ENCODE measurements around the gene ETV2.
"Not testable (repeated sequence)": the region's sequence is repeated elsewhere in the genome, so short reads cannot be mapped to it uniquely, and the experiment has no call there.

Gene ETV2, protein sequence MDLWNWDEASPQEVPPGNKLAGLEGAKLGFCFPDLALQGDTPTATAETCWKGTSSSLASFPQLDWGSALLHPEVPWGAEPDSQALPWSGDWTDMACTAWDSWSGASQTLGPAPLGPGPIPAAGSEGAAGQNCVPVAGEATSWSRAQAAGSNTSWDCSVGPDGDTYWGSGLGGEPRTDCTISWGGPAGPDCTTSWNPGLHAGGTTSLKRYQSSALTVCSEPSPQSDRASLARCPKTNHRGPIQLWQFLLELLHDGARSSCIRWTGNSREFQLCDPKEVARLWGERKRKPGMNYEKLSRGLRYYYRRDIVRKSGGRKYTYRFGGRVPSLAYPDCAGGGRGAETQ

DNA sequence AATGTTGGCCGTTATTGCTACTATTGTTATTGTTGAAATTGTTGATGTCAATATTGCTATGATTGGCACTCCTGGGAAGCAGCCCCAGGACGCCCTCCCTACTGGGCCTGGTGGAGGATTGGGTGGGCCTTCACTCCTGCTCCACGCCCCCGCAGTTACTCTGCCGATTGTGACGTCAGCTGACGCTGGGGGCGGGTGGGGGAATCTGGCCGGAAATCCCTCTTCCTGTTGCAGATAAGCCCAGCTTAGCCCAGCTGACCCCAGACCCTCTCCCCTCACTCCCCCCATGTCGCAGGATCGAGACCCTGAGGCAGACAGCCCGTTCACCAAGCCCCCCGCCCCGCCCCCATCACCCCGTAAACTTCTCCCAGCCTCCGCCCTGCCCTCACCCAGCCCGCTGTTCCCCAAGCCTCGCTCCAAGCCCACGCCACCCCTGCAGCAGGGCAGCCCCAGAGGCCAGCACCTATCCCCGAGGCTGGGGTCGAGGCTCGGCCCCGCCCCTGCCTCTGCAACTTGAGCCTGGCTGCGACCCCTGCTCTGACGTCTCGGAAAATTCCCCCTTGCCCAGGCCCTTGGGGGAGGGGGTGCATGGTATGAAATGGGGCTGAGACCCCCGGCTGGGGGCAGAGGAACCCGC is at the start of gene ETV2:
Gene ETV2 (plus strand): TSS at position 231 of the 637 bp plus-strand sequence. CDS start 716 bp downstream, outside the sequence.
- no peak within 1 kb of the TSS for H3K27ac ChIP-seq (ENCODE audit: low read depth, low read length)
- no peaks in the 10 kb centered on the region for H3K27me3 ChIP-seq (ENCODE audit: control insufficient read depth in 5 of 5, insufficient read depth in 4 of 5, low read length in 5 of 5)
- H3K9me3 ChIP-seq (ENCODE audit: control insufficient read depth in 5 of 5, low read length in 5 of 5) = no peaks in the 10 kb centered on the region
- H3K4me3 ChIP-seq (ENCODE audit: low read depth in 1 of 5, low read length in 5 of 5) = no peak within 1 kb of the TSS
- peaks cover 0 to 19% (median 15%) of the 10 kb centered on the region in 5 donors for H3K36me3 ChIP-seq (ENCODE audit: control insufficient read depth in 5 of 5, insufficient read depth in 5 of 5, low read length in 5 of 5)
- H3K9ac ChIP-seq (ENCODE audit: low read length in 5 of 5) = no peak within 1 kb of the TSS
- H3K4me1 ChIP-seq (ENCODE audit: control insufficient read depth in 5 of 5, insufficient read depth in 5 of 5, low read length in 5 of 5) = peaks cover 0 to 54% (median 31%) of the 10 kb centered on the region in 5 donors

DNA sequence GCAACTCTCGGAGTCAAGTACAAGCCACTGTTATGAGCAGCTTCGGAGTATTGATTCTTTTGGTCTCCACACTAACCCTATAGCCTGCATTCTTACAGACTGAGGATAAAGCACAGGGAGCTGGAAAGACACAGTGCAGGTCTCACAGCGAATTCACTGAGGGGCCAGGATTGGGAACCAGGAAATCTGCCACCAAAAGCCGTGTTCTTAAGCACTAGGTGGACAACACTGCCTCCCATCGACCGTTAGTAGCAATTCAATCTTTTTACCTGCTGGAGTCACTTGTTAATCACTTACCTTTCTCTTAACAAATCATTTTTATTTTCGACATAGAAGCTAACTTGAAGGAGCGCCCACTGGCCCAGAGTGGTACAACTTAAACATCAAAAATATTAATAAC is 49.3 kb upstream of the ETV2 start:
- Histone ChIP-seq H3K4me3 (ENCODE audit: low read depth in 1 of 5, low read length in 5 of 5) (no peak overlapping the region), H3K9me3 (ENCODE audit: control insufficient read depth in 5 of 5, low read length in 5 of 5) (no peaks in the 10 kb centered on the region), H3K4me1 (ENCODE audit: control insufficient read depth in 5 of 5, insufficient read depth in 5 of 5, low read length in 5 of 5) (no peaks in the 10 kb centered on the region), H3K9ac (ENCODE audit: low read length in 5 of 5) (no peak overlapping the region), H3K27ac (ENCODE audit: low read depth, low read length) (no peak overlapping the region), H3K27me3 (ENCODE audit: control insufficient read depth in 5 of 5, insufficient read depth in 4 of 5, low read length in 5 of 5) (peaks cover 0 to 5% (median 3%) of the 10 kb centered on the region in 5 donors), H3K36me3 (ENCODE audit: control insufficient read depth in 5 of 5, insufficient read depth in 5 of 5, low read length in 5 of 5) (no peaks in the 10 kb centered on the region)

DNA sequence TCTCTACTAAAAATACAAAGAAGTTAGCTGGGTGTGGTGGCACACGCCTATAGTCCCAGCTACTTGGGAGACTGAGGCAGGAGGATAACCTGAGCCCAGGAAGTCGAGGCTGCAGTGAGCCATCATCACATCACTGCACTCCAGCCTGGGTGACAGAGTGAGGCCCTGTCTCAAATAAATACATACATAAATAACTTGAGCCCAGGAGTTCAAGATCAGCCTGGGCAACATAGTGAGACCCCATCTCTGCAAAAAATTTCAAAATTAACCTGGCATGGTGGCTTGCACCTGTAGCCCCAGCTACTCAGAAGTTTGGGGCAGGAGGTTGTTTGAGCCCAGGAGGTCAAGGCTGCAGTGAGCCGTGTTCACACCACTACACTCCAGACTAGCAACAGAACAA is 46.5 kb upstream of the ETV2 start:
- not testable (repeated sequence) for H3K9me3 ChIP-seq (ENCODE audit: control insufficient read depth in 5 of 5, low read length in 5 of 5); H3K36me3 ChIP-seq (ENCODE audit: control insufficient read depth in 5 of 5, insufficient read depth in 5 of 5, low read length in 5 of 5); H3K27me3 ChIP-seq (ENCODE audit: control insufficient read depth in 5 of 5, insufficient read depth in 4 of 5, low read length in 5 of 5); H3K27ac ChIP-seq (ENCODE audit: low read depth, low read length); H3K9ac ChIP-seq (ENCODE audit: low read length in 5 of 5); H3K4me3 ChIP-seq (ENCODE audit: low read depth in 1 of 5, low read length in 5 of 5); H3K4me1 ChIP-seq (ENCODE audit: control insufficient read depth in 5 of 5, insufficient read depth in 5 of 5, low read length in 5 of 5)

DNA sequence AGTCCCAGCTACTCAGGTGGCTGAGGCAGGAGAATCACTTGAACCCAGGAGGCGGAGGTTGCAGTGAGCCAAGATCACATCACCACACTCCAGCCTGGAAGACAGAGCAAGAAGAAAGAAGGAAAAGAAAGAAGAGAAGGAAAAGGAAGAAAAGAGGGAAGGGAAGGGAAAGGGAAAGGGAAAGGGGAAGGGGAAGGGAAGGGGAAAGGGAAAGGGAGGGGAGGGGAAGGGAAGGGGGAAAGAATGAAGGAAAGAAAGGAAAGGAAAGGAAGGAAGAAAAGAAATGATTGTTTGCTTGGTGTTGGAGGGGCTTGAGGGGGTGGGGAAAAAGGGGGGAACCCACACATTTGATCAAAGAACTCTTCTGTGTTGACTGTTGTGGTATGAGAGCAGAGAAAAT is 45.6 kb upstream of the ETV2 start:
- Histone ChIP-seq H3K4me1 (ENCODE audit: control insufficient read depth in 5 of 5, insufficient read depth in 5 of 5, low read length in 5 of 5) (no peaks in the 10 kb centered on the region), H3K36me3 (ENCODE audit: control insufficient read depth in 5 of 5, insufficient read depth in 5 of 5, low read length in 5 of 5) (no peaks in the 10 kb centered on the region), H3K9me3 (ENCODE audit: control insufficient read depth in 5 of 5, low read length in 5 of 5) (no peaks in the 10 kb centered on the region), H3K27ac (ENCODE audit: low read depth, low read length) (no peak overlapping the region), H3K27me3 (ENCODE audit: control insufficient read depth in 5 of 5, insufficient read depth in 4 of 5, low read length in 5 of 5) (peaks cover 0 to 5% (median 3%) of the 10 kb centered on the region in 5 donors), H3K4me3 (ENCODE audit: low read depth in 1 of 5, low read length in 5 of 5) (no peak overlapping the region), H3K9ac (ENCODE audit: low read length in 5 of 5) (no peak overlapping the region)

DNA sequence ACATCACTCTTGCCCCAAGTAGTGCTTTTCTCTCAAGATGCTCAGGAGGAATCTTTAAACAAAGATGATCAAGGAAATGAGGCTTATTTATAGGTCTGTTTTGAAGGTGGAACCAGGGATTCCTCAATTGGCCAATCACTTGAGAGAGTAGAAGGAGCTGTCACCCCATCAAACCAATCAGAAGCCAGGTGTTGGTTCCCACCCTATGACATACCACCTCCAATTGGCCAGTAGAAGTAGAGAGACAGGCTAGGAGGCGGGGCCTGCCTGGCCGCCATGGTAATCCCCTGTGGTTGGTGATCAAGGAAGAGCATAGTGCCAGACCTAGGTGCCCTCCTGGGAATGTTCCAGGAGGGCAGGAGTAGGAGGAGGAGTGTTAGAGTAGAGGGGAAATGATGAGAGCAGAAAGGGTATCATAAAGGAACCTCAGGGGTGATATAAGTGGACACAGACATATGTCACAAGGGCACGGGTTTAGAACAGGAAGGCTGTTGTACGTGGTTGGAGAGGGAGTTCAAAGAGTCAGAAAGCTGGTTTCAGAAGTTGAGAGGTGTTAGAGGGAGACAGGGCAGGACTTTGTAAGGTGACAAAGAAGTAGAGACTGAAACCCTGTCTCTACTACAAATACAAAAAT is 45.1 kb upstream of the ETV2 start:
- peaks cover 0 to 5% (median 3%) of the 10 kb centered on the region in 5 donors for H3K27me3 ChIP-seq (ENCODE audit: control insufficient read depth in 5 of 5, insufficient read depth in 4 of 5, low read length in 5 of 5)
- no peaks in the 10 kb centered on the region for H3K36me3 ChIP-seq (ENCODE audit: control insufficient read depth in 5 of 5, insufficient read depth in 5 of 5, low read length in 5 of 5)
- H3K4me3 ChIP-seq (ENCODE audit: low read depth in 1 of 5, low read length in 5 of 5) = no peak overlapping the region
- no peaks in the 10 kb centered on the region for H3K9me3 ChIP-seq (ENCODE audit: control insufficient read depth in 5 of 5, low read length in 5 of 5)
- H3K4me1 ChIP-seq (ENCODE audit: control insufficient read depth in 5 of 5, insufficient read depth in 5 of 5, low read length in 5 of 5) = no peaks in the 10 kb centered on the region
- H3K27ac ChIP-seq (ENCODE audit: low read depth, low read length) = no peak overlapping the region
- H3K9ac ChIP-seq (ENCODE audit: low read length in 5 of 5) = no peak overlapping the region

DNA sequence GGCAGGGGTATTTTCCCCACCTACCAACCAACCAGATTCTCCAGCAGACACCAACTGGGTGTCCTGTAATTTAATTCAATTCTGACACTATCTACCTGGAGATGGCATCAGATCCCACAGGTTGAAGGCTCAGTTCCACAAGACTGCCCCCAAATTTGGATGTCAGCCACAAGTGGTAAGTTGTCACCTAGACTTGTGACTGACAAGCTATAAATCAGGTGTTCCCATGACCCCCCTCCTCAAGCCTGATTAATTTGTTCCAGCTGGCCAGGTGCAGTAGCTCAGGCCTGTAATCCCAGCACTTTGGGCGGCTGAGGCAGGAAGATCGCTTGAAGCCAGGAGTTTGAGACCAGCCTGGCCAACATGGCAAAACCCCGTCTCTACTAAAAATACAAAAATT is 39.6 kb upstream of the ETV2 start:
- H3K4me3 ChIP-seq (ENCODE audit: low read depth in 1 of 5, low read length in 5 of 5) = no peak overlapping the region
- H3K36me3 ChIP-seq (ENCODE audit: control insufficient read depth in 5 of 5, insufficient read depth in 5 of 5, low read length in 5 of 5) = no peaks in the 10 kb centered on the region
- H3K27ac ChIP-seq (ENCODE audit: low read depth, low read length) = no peak overlapping the region
- no peak overlapping the region for H3K9ac ChIP-seq (ENCODE audit: low read length in 5 of 5)
- peaks cover 0 to 6% (median 0%) of the 10 kb centered on the region in 5 donors for H3K9me3 ChIP-seq (ENCODE audit: control insufficient read depth in 5 of 5, low read length in 5 of 5)
- peaks cover 0 to 2% (median 0%) of the 10 kb centered on the region in 5 donors for H3K27me3 ChIP-seq (ENCODE audit: control insufficient read depth in 5 of 5, insufficient read depth in 4 of 5, low read length in 5 of 5)
- no peaks in the 10 kb centered on the region for H3K4me1 ChIP-seq (ENCODE audit: control insufficient read depth in 5 of 5, insufficient read depth in 5 of 5, low read length in 5 of 5)

DNA sequence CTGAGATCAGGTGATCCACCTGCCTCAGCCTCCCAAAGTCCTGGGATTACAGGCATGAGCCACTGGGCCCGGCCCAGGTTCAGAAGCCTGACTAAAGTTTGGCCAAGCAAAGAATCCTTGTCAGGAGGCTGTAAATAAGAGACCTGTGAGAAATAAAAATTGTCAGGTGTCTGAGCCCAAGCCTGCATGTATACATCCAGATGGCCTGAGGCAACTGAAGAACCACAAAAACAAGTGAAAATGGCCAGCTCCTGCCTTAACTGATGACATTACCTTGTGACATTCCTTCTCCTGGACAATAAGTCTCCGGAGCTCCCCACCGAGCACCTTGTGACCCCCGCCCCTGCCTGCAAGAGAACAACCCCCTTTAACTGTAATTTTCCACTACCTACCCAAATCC is 37.1 kb upstream of the ETV2 start:
- not testable (repeated sequence) for H3K4me1 ChIP-seq (ENCODE audit: control insufficient read depth in 5 of 5, insufficient read depth in 5 of 5, low read length in 5 of 5); H3K9ac ChIP-seq (ENCODE audit: low read length in 5 of 5); H3K27me3 ChIP-seq (ENCODE audit: control insufficient read depth in 5 of 5, insufficient read depth in 4 of 5, low read length in 5 of 5); H3K27ac ChIP-seq (ENCODE audit: low read depth, low read length); H3K36me3 ChIP-seq (ENCODE audit: control insufficient read depth in 5 of 5, insufficient read depth in 5 of 5, low read length in 5 of 5); H3K4me3 ChIP-seq (ENCODE audit: low read depth in 1 of 5, low read length in 5 of 5)
- H3K9me3 ChIP-seq (ENCODE audit: control insufficient read depth in 5 of 5, low read length in 5 of 5) = peaks cover 0 to 13% (median 11%) of the 10 kb centered on the region in 5 donors

DNA sequence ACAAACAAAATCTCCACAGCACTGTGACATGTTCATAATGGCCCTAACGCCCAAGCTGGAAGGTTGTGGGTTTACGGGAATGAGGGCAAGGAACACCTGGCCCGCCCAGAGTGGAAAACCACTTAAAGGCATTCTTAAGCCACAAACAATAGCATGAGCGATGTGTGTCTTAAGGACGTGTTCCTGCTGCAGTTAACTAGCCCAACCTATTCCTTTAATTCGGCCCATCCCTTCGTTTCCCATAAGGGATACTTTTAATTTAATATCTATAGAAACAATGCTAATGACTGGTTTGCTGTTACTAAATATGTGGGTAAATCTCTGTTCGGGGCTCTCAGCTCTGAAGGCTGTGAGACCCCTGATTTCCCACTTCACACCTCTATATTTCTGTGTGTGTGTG is 34.4 kb upstream of the ETV2 start:
- not testable (repeated sequence) for H3K27ac ChIP-seq (ENCODE audit: low read depth, low read length); H3K27me3 ChIP-seq (ENCODE audit: control insufficient read depth in 5 of 5, insufficient read depth in 4 of 5, low read length in 5 of 5); H3K36me3 ChIP-seq (ENCODE audit: control insufficient read depth in 5 of 5, insufficient read depth in 5 of 5, low read length in 5 of 5); H3K4me1 ChIP-seq (ENCODE audit: control insufficient read depth in 5 of 5, insufficient read depth in 5 of 5, low read length in 5 of 5); H3K9ac ChIP-seq (ENCODE audit: low read length in 5 of 5); H3K4me3 ChIP-seq (ENCODE audit: low read depth in 1 of 5, low read length in 5 of 5)
- peaks cover 0 to 13% (median 11%) of the 10 kb centered on the region in 5 donors for H3K9me3 ChIP-seq (ENCODE audit: control insufficient read depth in 5 of 5, low read length in 5 of 5)

DNA sequence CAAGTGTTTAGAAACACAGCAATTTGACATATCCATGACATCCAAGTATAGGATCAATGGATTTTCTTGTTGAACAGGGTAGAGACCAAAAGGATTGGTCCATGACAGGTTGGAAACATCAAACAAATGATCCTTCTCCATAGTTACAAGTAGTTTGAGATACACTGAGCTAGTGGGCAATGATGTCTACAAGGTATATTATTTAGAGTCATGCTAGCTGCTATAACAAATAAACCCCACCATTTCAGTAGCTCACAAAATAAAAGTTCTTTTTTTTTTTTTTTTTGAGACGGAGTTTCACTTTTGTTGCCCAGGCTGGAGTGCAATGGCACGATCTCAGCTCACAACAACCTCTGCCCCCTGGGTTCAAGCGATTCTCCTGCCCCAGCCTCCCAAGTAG is 33.9 kb upstream of the ETV2 start:
- Histone ChIP-seq H3K9ac (ENCODE audit: low read length in 5 of 5) (no peak overlapping the region), H3K36me3 (ENCODE audit: control insufficient read depth in 5 of 5, insufficient read depth in 5 of 5, low read length in 5 of 5) (no peaks in the 10 kb centered on the region), H3K27ac (ENCODE audit: low read depth, low read length) (no peak overlapping the region), H3K27me3 (ENCODE audit: control insufficient read depth in 5 of 5, insufficient read depth in 4 of 5, low read length in 5 of 5) (no peaks in the 10 kb centered on the region), H3K4me1 (ENCODE audit: control insufficient read depth in 5 of 5, insufficient read depth in 5 of 5, low read length in 5 of 5) (peaks cover 0 to 11% (median 6%) of the 10 kb centered on the region in 5 donors), H3K4me3 (ENCODE audit: low read depth in 1 of 5, low read length in 5 of 5) (no peak overlapping the region), H3K9me3 (ENCODE audit: control insufficient read depth in 5 of 5, low read length in 5 of 5) (peaks cover 0 to 13% (median 11%) of the 10 kb centered on the region in 5 donors)

DNA sequence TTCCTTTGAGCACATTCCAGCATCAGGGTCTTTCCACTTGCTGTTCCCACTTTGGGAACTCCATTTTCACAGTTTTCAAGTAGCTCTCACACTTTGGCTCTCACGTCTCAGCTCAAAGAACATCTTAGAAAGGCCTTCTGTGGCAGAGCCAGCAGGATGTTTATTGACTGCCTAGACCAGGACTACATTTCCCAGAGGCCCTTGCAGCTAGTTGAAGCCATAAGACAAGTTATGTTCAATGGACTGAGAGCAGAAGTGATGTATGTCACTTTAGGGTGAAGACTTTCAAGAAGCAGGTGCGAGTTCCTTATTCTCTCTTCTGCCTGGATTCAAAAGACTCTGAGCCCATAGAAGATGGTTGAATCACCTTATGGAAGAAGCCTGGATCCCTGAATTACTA is 33.3 kb upstream of the ETV2 start:
- H3K4me1 ChIP-seq (ENCODE audit: control insufficient read depth in 5 of 5, insufficient read depth in 5 of 5, low read length in 5 of 5) = peaks cover 0 to 17% (median 12%) of the 10 kb centered on the region in 5 donors
- no peak overlapping the region for H3K4me3 ChIP-seq (ENCODE audit: low read depth in 1 of 5, low read length in 5 of 5)
- H3K27me3 ChIP-seq (ENCODE audit: control insufficient read depth in 5 of 5, insufficient read depth in 4 of 5, low read length in 5 of 5) = no peaks in the 10 kb centered on the region
- H3K9ac ChIP-seq (ENCODE audit: low read length in 5 of 5) = no peak overlapping the region
- H3K9me3 ChIP-seq (ENCODE audit: control insufficient read depth in 5 of 5, low read length in 5 of 5) = peaks cover 0 to 13% (median 11%) of the 10 kb centered on the region in 5 donors
- no peaks in the 10 kb centered on the region for H3K36me3 ChIP-seq (ENCODE audit: control insufficient read depth in 5 of 5, insufficient read depth in 5 of 5, low read length in 5 of 5)
- H3K27ac ChIP-seq (ENCODE audit: low read depth, low read length) = no peak overlapping the region

Measured in subcutaneous abdominal adipose tissue (tissue), 5 donors.